Left lung (tissue), 10 donors: ENCODE measurements around the gene AARSD1. TPM values are rescaled to one million over a fixed set of nuclear protein-coding genes. Genes with fewer than 3 reads are reported as not detected.
A peak's percentile ranks its signal among the peaks of the same experiment; 100 is the strongest.

Experiments used
- ATAC-seq: fragments of 200-7000 bp; cut with Tn5 transposase; one replicate; pipeline ENCODE4 v1.9.1; 2020; ENCODE audit warnings: moderate library complexity
- DNase-seq, 4 donors: peaks; one replicate each; pipeline ENCODE4 v3.0.0-alpha.2; 2013 to 2020
- H3K27ac ChIP-seq, 2 donors: fragments of 200-600 bp; sonication (generic) in 1 of 2; one replicate each; pipeline versions ENCODE4 v1.5.0 to v1.8.0; 2020 to 2021
- H3K27me3 ChIP-seq, 2 donors: fragments of 200-600 bp; sonication (generic) in 1 of 2; one replicate each; pipeline versions ENCODE4 v1.5.0 to v1.8.0; 2020 to 2021
- H3K36me3 ChIP-seq, 2 donors: fragments of 200-600 bp; sonication (generic) in 1 of 2; one replicate each; pipeline versions ENCODE4 v1.5.0 to v1.8.0; 2020 to 2021
- H3K4me1 ChIP-seq, 2 donors: fragments of 200-600 bp; one replicate each; pipeline ENCODE4 v1.8.0; 2021
- H3K4me3 ChIP-seq, 2 donors: fragments of 200-600 bp; sonication (generic) in 1 of 2; one replicate each; pipeline versions ENCODE4 v1.5.0 to v1.8.0; 2020 to 2021; ENCODE audit warnings: mild to moderate bottlenecking in 1 of 2
- H3K9me3 ChIP-seq, 2 donors: fragments of 200-600 bp; sonication (generic) in 1 of 2; one replicate each; pipeline versions ENCODE4 v1.5.0 to v1.8.0; 2020 to 2021
- CTCF ChIP-seq, 2 donors: fragments of 200-600 bp; sonication (generic) in 1 of 2; IDR thresholded peaks; one replicate each; pipeline versions ENCODE4 v1.5.0 to v1.8.0; 2021; ENCODE audit warnings: antibody characterized with exemption in 2 of 2
- intact Hi-C, 2 donors: fragments of 100-400 bp; cut with DNase I; formaldehyde crosslinking; loops; one replicate each; pipeline versions ENCODE4 v1.11.2 to v1.14.2; 2022
- polyA plus RNA-seq, 6 donors: library from polyadenylated mRNA; unstranded; fragments of 120-200 nt; gene quantifications; one replicate each; pipeline ENCODE4 v1.2.1, GENCODE V29; 2013; ENCODE audit not compliant: insufficient read length in 6 of 6
- total RNA-seq, 2 donors: library from RNA; stranded (reverse); fragmentation: NEBNext Ultra II Directional; extraction: Animal tissue kit (Norgen Biotek cat#: 25700); gene quantifications; one replicate each; pipeline ENCODE4 v1.2.1, GENCODE V29; 2021
- donor health status: DM: no; HTN: yes; CAD: no.
- donor health status: DM: no; HTN: no; CAD: no.

Gene AARSD1
- total and polyA plus RNA-seq, 8 donors = 27.5 to 91.8 (median 71.1) TPM

- Histone ChIP-seq H3K27me3 (no peaks in the 10 kb centered on the region), H3K9me3 (no peaks in the 10 kb centered on the region), H3K4me1 (no peaks in the 10 kb centered on the region), H3K27ac (no peak overlapping the region), H3K36me3 (no peaks in the 10 kb centered on the region), H3K4me3 (no peak overlapping the region)
- TF ChIP-seq CTCF (IDR thresholded peaks at IDR 0.05) = no peak
- no peak for ATAC-seq
- peak in 2 of 4 donors; percentile 77 to 87 for DNase-seq
- intact Hi-C loops = no loop called here
Observed at GRCh38 chr17:42969001-42969581, 4.8 kb upstream of the AARSD1 start.

GRCh38 chr17:42967925-42968324 is 3.7 kb upstream of the AARSD1 start:
- Histone ChIP-seq H3K36me3 (no peaks in the 10 kb centered on the region), H3K4me1 (peaks cover 6 to 8% of the 10 kb centered on the region in 2 donors), H3K27ac (no peak overlapping the region), H3K4me3 (no peak overlapping the region), H3K27me3 (no peaks in the 10 kb centered on the region), H3K9me3 (no peaks in the 10 kb centered on the region)
- DNase-seq (no peak), ATAC-seq (no peak)
- intact Hi-C loops = no loop called here
- no peak for TF ChIP-seq CTCF (IDR thresholded peaks at IDR 0.05)

- peak; percentile 24 for ATAC-seq
Observed at GRCh38 chr17:42953669-42954068, 10.6 kb downstream of the AARSD1 start.

GRCh38 chr17:42950044-42950783 is 14.0 kb downstream of the AARSD1 start:
- intact Hi-C loops = no loop called here
- no peak overlapping the region for H3K4me3 ChIP-seq

More at GRCh38 chr17:42953669-42954068, 10.6 kb downstream of the AARSD1 start:
- DNase-seq = peak in 1 of 4 donors; percentile 24
- H3K4me1 ChIP-seq = no peaks in the 10 kb centered on the region
- no peaks in the 10 kb centered on the region for H3K9me3 ChIP-seq
- H3K27ac ChIP-seq = no peak overlapping the region
- H3K36me3 ChIP-seq = peaks cover 0 to 96% of the 10 kb centered on the region in 2 donors
- intact Hi-C loops = no loop called here
- no peak overlapping the region for H3K4me3 ChIP-seq
- no peak for TF ChIP-seq CTCF (IDR thresholded peaks at IDR 0.05)
- H3K27me3 ChIP-seq = no peaks in the 10 kb centered on the region

More at GRCh38 chr17:42950044-42950783, 14.0 kb downstream of the AARSD1 start:
- no peaks in the 10 kb centered on the region for H3K9me3 ChIP-seq
- no peak for TF ChIP-seq CTCF (IDR thresholded peaks at IDR 0.05)
- no peaks in the 10 kb centered on the region for H3K27me3 ChIP-seq
- ATAC-seq (no peak), DNase-seq (no peak)
- H3K27ac ChIP-seq = no peak overlapping the region
- no peaks in the 10 kb centered on the region for H3K4me1 ChIP-seq
- peaks cover 0 to 71% of the 10 kb centered on the region in 2 donors for H3K36me3 ChIP-seq
